Cardiac fibroblast (primary cell): ENCODE measurements around the gene TTLL4.

Source experiments
- DNase-seq, 2 donors: peaks; one replicate each; pipeline versions ENCODE4 v3.0.0 to v3.0.0-alpha.2; 2010; ENCODE audit warnings: low read depth in 2 of 2
- H3K4me3 ChIP-seq, 2 donors: replicated peaks in 1 of 2; 1 replicate in 1 of 2; 2 replicates in 1 of 2; pipeline ENCODE4 v1.5.1; 2011; ENCODE audit warnings: low read depth in 2 of 2, low read length in 2 of 2, mild to moderate bottlenecking in 2 of 2, moderate library complexity in 1 of 2
- CTCF ChIP-seq: IDR thresholded peaks from one replicate; pipeline ENCODE4 v1.5.1; 2011; ENCODE audit warnings: low read depth, mild to moderate bottlenecking, low read length, inconsistent platforms

Gene TTLL4

GRCh38 chr2:218720048-218721041 lies 9.7 kb downstream of the TTLL4 start:
- no peak for DNase-seq
- no peak for TF ChIP-seq CTCF
- H3K4me3 ChIP-seq, result no peak overlapping the region

GRCh38 chr2:218721488-218721887 lies 10.9 kb downstream of the TTLL4 start:
- H3K4me3 ChIP-seq, result no peak overlapping the region
- DNase-seq, result no peak
- no peak for TF ChIP-seq CTCF

- no peak for TF ChIP-seq CTCF
- no peak overlapping the region for H3K4me3 ChIP-seq
- no peak for DNase-seq
Observed at GRCh38 chr2:218721934-218722333, 11.3 kb downstream of the TTLL4 start.

- no peak for TF ChIP-seq CTCF
- no peak for DNase-seq
- H3K4me3 ChIP-seq, result no peak overlapping the region
Observed at GRCh38 chr2:218722419-218722818, 11.8 kb downstream of the TTLL4 start.

GRCh38 chr2:218722876-218723785 lies 12.5 kb downstream of the TTLL4 start:
- H3K4me3 ChIP-seq, result no peak overlapping the region
- DNase-seq, result peak in 1 of 2 donors; percentile 11
- TF ChIP-seq CTCF, result no peak

GRCh38 chr2:218726004-218726574 lies 15.5 kb downstream of the TTLL4 start:
- no peak for DNase-seq
- TF ChIP-seq CTCF, result no peak
- no peak overlapping the region for H3K4me3 ChIP-seq
